Activated T-cell treated with anti-CD3 and anti-CD28 coated beads for 24 hours (primary cell): ENCODE data around the gene UVRAG.
"Not testable (repeated sequence)": the region's sequence is repeated elsewhere in the genome, so short reads cannot be mapped to it uniquely, and the experiment has no call there.

ENCODE experiments used
- DNase-seq: peaks from one replicate; pipeline ENCODE4 v3.0.0-alpha.2; 2020; ENCODE audit warnings: low read depth

Gene UVRAG

DNA sequence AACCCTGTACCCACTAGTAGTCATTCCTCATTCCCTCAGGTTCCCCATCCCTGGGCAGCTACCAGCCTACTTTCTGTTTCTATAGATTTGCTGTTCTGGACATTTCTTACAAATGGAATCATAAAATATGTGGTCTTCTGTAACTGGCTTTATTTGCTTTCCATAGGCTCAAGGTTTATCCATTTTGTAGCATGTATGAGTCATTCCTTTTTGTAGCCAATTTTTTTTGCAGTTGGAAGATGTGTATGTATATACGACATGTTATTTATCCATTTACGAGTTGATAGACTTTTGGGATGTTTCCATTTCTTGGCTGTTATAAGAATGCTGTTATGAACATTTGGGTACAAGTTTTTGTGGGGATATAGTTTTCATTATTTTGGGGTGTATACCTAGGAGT is 260.7 kb downstream of the UVRAG start:
- DNase-seq: no peak

DNA sequence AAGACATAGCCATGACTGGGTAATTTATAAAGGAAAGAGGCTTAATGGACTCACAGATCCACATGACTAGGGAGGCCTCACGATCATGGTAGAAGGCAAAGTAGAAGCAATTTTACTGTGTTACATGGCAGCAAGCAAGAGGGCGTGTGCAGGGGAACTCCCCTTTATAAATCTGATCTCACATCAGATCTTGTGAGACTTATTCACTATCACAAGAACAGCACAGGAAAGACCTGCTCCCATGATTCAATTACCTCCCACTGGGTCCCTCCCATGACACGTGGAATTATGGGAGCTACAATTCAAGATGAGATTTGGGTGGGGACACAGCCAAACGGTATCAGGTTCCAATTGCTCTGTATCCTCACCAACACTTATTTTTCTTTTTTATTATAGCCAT is 261.2 kb downstream of the UVRAG start:
- DNase-seq: not testable (repeated sequence)

DNA sequence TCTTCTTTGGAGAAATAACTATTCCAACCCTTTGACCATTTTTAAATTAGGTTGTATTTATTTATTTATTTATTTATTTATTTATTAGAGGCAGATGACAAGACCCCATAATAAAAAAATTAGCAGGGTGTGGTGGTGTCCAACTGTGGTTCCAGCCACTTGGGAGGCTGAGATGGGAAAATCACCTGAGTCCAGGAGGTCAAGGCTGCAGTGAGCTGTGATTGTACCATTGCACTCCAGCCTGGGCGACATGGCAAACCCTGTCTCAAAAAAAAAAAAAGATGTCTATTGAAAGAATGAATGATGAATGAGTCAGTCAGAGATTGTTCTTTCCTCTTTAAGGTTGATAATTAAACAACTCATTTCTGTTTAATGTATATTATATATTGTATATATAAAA is 261.7 kb downstream of the UVRAG start:
- no peak for DNase-seq

DNA sequence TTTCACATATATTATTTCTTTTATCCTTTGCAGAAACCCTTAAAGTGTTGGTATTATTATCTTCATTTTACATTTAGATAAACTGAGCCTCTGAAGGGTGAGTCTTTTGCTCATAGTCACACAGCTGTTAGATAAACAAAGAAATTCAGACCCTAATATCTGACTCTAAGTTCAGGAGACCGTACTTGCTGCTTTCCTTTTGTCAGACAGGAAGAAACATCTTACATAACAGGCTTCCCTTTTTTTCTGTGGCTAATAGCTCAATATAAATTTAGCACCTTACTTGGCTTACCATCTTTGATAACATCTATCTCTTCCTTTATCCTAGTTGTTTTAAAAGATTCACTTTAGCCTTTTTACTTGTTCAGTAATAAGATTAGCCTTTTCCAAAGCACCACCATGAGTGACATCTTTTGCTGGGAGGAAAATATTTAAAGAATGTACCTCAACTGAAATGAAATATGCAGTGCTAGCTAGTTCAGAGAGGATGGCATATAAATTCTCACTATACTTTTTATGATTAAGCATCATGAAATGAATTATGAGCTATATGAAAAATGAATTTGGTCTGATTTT is 262.7 kb downstream of the UVRAG start:
- no peak for DNase-seq

DNA sequence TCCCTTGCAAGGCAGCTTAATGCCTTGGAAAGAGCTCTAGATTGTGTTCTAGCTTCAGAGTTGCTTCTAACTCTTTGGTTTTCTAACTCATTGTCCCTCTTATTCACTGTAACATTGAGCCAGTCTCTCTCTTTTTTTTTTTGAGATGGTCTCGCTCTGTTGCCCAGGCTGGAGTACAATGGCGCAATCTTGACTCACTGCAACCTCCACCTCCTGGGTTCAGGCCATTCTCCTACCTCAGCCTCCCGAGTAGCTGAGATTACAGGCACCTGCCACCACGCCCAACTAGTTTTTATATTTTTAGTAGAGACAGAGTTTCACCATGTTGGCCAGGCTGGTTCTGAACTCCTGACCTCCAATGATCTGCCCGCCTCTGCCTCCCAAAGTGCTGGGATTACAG is 266.1 kb downstream of the UVRAG start:
- DNase-seq: not testable (repeated sequence)

DNA sequence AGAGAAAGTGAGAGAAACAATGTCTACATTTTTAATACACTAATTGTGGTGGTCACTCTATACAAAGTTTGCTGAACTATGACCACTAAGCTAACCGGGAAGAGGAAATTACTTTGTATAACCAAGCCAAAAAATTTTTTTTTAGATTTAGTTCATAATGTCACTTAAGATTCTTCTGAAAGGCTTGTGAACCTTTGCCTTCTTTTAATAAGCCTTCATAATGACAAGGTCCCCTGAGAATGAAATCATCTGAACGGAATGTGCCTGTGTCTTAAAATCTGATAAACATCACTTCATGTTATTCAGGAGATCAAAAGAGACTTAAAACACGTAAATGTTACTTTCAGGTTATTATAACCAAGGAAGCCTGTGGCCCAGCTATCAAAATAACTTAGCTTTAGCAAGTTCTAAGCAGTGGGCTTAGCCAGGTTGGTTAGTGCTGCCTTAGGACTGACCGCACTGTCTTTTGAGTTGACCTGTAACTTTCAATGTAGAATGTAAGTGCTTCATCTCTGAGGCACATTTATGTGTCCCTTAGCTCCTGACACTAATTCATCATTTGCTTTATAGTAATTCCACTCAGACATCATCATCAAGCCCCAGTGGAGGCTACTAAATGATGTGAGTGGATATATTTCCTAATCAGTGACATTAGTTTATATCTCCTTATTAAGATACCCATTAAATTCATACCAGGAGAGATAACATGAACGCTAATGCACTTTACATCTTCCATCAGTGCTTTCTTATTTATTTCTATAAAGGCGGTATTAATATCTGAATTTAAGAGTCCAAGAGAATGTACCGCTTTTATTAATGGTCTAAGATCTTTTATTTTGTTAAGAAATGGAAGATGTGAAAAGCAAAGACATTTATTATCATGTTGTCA is 268.8 kb downstream of the UVRAG start:
- DNase-seq: no peak

DNA sequence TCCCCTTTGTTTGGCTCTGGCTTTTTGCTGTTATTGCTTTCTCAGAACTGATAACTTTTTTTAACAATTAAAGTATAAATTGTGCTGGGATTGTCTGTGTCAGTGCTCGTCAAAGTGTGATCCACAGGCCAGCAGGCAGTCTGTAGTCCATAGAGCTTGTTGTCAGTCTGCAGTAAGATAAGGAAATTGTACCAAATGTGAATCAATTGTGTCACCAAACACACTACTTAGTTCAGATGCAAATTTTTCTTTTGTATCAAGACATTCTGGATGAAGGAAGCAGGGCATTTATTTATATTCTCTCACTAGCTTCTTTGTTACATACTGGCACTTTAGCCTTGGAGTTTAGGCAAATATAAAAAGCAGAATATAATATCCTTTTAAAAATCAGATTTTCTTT is 270.3 kb downstream of the UVRAG start:
- no peak for DNase-seq

GRCh38 chr11:76086743-76087635 is 272.0 kb downstream of the UVRAG start:
- no peak for DNase-seq

DNA sequence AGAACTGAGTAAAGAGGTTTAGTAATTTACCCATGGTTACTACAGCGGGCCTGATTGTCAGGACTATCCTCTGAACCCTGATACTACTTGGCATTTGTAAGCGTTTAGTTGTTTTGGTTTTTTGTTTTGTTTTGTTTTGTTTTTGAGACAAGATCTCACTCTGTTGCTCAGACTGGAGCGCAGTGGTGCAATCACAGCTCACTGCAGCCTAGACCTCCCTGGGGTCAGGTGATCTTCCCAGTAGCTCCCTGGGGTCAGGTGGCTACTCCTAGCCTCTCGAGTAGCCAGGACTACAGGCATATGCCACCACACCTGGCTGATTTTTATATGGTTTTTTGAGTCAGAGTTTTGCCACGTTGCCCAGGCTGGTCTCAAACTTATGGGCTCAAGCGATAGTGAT is 272.7 kb downstream of the UVRAG start:
- no peak for DNase-seq

DNA sequence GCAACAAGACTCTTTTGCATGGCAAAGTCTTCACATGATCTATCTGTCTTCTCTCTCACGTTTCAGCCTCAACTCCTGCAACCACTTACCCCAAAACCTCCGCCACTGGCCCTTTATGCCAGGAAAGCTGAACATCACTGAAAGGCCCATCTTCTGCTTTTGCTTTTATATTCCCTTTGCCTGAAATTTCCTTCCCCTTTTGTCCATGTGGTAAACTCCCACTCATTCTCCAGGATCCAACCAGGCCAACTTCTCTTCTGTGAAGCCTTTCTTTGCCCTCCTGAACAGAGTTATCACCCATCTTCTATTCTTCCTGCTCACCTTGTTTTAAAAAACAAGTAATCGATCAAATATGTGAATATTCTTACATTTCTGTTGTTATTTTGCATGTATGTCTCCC is 273.5 kb downstream of the UVRAG start:
- no peak for DNase-seq

GRCh38 chr11:76090174-76090573 is 275.2 kb downstream of the UVRAG start:
- no peak for DNase-seq

DNA sequence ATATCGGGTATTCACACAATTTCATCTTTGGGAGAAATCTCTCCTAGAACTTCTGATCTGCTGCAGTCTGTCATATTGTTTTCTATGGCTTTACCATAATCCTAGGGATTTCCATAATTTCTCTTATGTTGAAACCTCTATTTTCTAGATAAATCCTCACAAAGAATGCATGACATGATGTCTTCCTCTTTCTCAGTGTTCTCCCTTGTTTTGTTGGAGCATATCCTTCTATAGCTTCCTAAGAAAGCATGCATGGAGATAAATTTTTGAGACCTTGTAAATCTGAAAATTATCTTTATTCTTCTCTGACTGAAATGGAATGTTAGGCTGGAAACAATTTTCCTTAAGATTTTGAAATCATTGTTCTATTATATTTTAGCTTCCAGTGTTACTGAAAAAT is 275.8 kb downstream of the UVRAG start:
- no peak for DNase-seq

DNA sequence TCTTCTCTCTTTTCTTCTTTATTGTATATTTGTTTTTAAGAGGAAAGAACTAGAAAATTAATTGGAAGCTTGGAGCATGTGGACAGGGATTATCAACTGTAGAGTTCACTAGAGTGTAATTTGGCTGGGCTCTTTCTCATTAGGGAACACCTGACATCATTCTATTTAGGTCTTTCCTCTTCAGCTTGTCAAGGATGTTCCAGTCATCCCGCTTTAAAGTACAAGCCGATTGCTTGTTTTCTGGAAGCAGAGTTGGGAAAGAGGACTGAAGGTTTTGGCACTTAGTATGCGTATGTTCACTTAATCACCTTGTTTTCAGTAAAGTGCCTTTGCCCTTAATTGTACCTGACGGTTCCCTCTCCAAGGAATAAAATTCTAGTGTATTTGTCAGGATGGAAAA is 279.7 kb downstream of the UVRAG start:
- DNase-seq: no peak

GRCh38 chr11:76095891-76096290 is 280.9 kb downstream of the UVRAG start:
- no peak for DNase-seq

- DNase-seq: no peak
Measured at GRCh38 chr11:76096552-76096951, 281.5 kb downstream of the UVRAG start.

- DNase-seq: no peak
Measured at GRCh38 chr11:76102802-76103201, 287.8 kb downstream of the UVRAG start.

GRCh38 chr11:76103460-76103859 is 288.4 kb downstream of the UVRAG start:
- DNase-seq: no peak

DNA sequence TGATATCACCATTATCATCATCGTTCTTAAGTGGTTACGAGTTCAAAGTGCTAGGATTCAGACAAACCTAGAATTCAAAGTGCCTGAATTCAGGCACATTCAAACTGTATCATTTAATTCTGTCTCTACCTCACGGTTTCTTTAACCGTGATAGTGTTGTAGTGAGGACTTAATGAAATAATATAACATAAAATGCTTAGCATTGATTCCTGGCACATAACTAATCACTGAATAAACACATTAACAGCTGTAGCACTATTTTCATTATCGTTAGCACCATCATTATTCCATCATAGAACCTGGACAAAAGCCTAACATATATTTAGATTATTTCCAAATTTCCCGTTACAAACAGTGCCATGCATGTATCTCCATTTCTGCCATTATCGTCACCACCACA is 289.3 kb downstream of the UVRAG start:
- DNase-seq: no peak

- no peak for DNase-seq
Measured at GRCh38 chr11:76105637-76106036, 290.6 kb downstream of the UVRAG start.

DNA sequence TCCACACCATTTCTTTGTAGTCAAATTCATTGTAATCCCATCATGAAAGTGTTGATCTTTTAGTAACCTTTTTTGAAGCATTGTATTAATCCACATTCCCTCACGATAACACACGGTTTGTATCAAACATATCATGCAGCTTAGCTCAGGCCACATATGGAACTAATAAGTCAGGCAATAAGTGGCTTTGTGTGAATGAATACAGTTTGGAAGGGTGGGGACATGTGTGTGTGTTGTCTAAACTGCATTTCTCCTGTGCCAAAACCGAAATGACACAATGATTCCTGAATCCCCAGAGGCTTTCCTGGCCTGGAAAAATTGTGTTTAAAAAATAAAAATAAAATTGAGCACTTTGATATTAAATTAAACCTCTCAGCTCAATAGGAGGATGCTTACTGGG is 293.0 kb downstream of the UVRAG start:
- DNase-seq: no peak

GRCh38 chr11:76114238-76114637 is 299.2 kb downstream of the UVRAG start:
- no peak for DNase-seq

- no peak for DNase-seq
Measured at GRCh38 chr11:76115555-76115954, 300.5 kb downstream of the UVRAG start.

DNA sequence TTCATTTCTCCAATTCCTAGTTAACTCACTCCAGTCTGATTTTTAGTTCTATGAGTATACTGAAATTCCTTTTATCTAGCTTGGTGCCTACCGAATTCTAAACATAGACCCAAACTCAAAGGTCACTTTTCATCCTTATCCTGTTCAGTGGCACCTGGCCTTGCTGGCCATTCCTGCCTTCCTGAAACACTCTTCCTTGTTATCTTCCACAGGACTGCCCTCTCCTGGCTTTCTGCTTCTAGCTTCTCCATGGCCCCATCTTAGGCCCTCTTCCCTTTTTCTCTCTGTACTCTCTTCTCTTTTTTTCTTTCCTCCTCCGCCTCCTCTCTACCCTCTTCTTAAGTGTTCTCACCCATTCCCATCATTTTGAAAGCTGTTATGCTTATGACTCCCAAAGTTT is 304.0 kb downstream of the UVRAG start:
- no peak for DNase-seq
